ENCODE data around the gene SLC28A2.

SLC28A2 gene

GRCh38 chr15:45326741-45327140 lies 74.7 kb downstream of the SLC28A2 start:
- no peak for DNase-seq (ENCODE audit: low spot score)
